ENCODE results near the gene GDAP1L1. TPM values are rescaled to one million over a fixed set of nuclear protein-coding genes. Genes with fewer than 3 reads are reported as not detected.

The GDAP1L1 gene
- total and polyA plus RNA-seq, 2 donors (not counting 3 experiments of a cell fraction or from before 2014, with no cell fraction given): not detected

GRCh38 chr20:44268802-44269201 is 21.7 kb downstream of the GDAP1L1 start:
- H3K4me3 ChIP-seq (replicated peaks in 1 of 3; ENCODE audit: insufficient read depth in 1 of 3, low read depth in 1 of 3, low read length in 3 of 3): no peak overlapping the region
- no peaks in the 10 kb centered on the region for H4K20me1 ChIP-seq (replicated peaks; ENCODE audit: control insufficient read depth, extremely low read depth, insufficient read depth, low read length)
- H3K79me2 ChIP-seq (ENCODE audit: control insufficient read depth, insufficient read depth, low read length): no peaks in the 10 kb centered on the region
- dilution Hi-C loops (cut with MboI; ENCODE audit: extremely low pct_ligation_motif_present, low sequenced_read_pairs) (no loop called here), intact Hi-C loops (cut with micrococcal nuclease) (no loop called here)
- BruUV-seq (replicated peaks): no TSS peak
- H3K4me2 ChIP-seq (ENCODE audit: insufficient read depth, low read length): no peak overlapping the region
- no peaks in the 10 kb centered on the region for H3K4me1 ChIP-seq (ENCODE audit: control insufficient read depth, extremely low read depth, insufficient read depth, low read length)
- H3K27ac ChIP-seq (ENCODE audit: insufficient read depth, low read depth, low read length): no peak overlapping the region
- ChIA-PET POLR2A (no interaction called here), CTCF (interaction anchor here (1.1 kb wide), 1 partner anchor 50 kb away, joined by 3 read pairs; no protein-coding TSS in a partner anchor)
- H3K9me1 ChIP-seq (replicated peaks; ENCODE audit: control insufficient read depth, extremely low read depth, insufficient read depth, low read length): no peaks in the 10 kb centered on the region
- H2AFZ ChIP-seq (ENCODE audit: low read depth, low read length): no peak overlapping the region
- no peaks in the 10 kb centered on the region for H3K9me3 ChIP-seq (replicated peaks; ENCODE audit: control insufficient read depth, insufficient read depth, low read length)
- H3K36me3 ChIP-seq (ENCODE audit: control insufficient read depth in 2 of 2, extremely low read depth in 1 of 2, insufficient read depth in 2 of 2, low read length in 2 of 2): no peaks in the 10 kb centered on the region
- no peak overlapping the region for H3K9ac ChIP-seq (replicated peaks; ENCODE audit: extremely low read depth, insufficient read depth, low read length)
- TF ChIP-seq EZH2 (IDR thresholded peaks at IDR 0.05; ENCODE audit: borderline replicate concordance, low read depth, low read length, severe bottlenecking) (no peak), POLR2A (IDR thresholded peaks at IDR 0.05; ENCODE audit: low read depth, low read length) (no peak), CTCF (IDR thresholded peaks at IDR 0.05; ENCODE audit: extremely low read depth in 1 of 2, insufficient read depth in 1 of 2, low read depth in 1 of 2, low read length in 2 of 2) (no peak), GATA2 (IDR thresholded peaks at IDR 0.05; ENCODE audit: insufficient read depth, insufficient read length, low read depth, low read length) (no peak), MYC (IDR thresholded peaks at IDR 0.05; ENCODE audit: low read depth, low read length) (no peak), POLR2AphosphoS5 (IDR thresholded peaks at IDR 0.05; ENCODE audit: insufficient read depth, low read depth, low read length) (no peak), FOS (IDR thresholded peaks at IDR 0.05; ENCODE audit: borderline replicate concordance, insufficient read depth, low read length) (no peak), JUN (IDR thresholded peaks at IDR 0.05; ENCODE audit: borderline replicate concordance, insufficient read depth, insufficient read length, low read depth) (no peak)
- TF ChIP-seq, protein P1, sequence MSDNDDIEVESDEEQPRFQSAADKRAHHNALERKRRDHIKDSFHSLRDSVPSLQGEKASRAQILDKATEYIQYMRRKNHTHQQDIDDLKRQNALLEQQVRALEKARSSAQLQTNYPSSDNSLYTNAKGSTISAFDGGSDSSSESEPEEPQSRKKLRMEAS (IDR thresholded peaks at IDR 0.05; ENCODE audit: insufficient read depth, insufficient read length): no peak
- no peak for FAIRE-seq
- H3K27me3 ChIP-seq (ENCODE audit: control insufficient read depth in 2 of 2, insufficient read depth in 2 of 2, low read length in 2 of 2): no peaks in the 10 kb centered on the region
- DNase-seq (ENCODE audit: low read depth, low spot score): no peak
